ENCODE data around the gene LYPD6. TPM values are rescaled to one million over a fixed set of nuclear protein-coding genes. Genes with fewer than 3 reads are reported as not detected.

The LYPD6 gene
- total RNA-seq, 2 donors from 2014 or later = 5.2 to 8.4 TPM

- no peak overlapping the region for H3K27ac ChIP-seq
- DNase-seq = no peak
- H3K27me3 ChIP-seq = no peaks in the 10 kb centered on the region
- no peaks in the 10 kb centered on the region for H3K4me1 ChIP-seq
- intact Hi-C loops (cut with DNase I) = no loop called here
- H3K36me3 ChIP-seq = no peaks in the 10 kb centered on the region
- no peaks in the 10 kb centered on the region for H3K9me3 ChIP-seq
- no peak overlapping the region for H3K4me3 ChIP-seq
- H3K9ac ChIP-seq (ENCODE audit: low read depth in 2 of 2, low read length in 2 of 2) = no peak overlapping the region
- TF ChIP-seq, protein P1, sequence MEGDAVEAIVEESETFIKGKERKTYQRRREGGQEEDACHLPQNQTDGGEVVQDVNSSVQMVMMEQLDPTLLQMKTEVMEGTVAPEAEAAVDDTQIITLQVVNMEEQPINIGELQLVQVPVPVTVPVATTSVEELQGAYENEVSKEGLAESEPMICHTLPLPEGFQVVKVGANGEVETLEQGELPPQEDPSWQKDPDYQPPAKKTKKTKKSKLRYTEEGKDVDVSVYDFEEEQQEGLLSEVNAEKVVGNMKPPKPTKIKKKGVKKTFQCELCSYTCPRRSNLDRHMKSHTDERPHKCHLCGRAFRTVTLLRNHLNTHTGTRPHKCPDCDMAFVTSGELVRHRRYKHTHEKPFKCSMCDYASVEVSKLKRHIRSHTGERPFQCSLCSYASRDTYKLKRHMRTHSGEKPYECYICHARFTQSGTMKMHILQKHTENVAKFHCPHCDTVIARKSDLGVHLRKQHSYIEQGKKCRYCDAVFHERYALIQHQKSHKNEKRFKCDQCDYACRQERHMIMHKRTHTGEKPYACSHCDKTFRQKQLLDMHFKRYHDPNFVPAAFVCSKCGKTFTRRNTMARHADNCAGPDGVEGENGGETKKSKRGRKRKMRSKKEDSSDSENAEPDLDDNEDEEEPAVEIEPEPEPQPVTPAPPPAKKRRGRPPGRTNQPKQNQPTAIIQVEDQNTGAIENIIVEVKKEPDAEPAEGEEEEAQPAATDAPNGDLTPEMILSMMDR (IDR thresholded peaks at IDR 0.05) = no peak
Observed at GRCh38 chr2:149446748-149447147, 116.4 kb downstream of the LYPD6 start.

- Histone ChIP-seq H3K36me3 (no peaks in the 10 kb centered on the region), H3K4me3 (no peak overlapping the region), H3K9ac (ENCODE audit: low read depth in 2 of 2, low read length in 2 of 2) (no peak overlapping the region), H3K27me3 (no peaks in the 10 kb centered on the region), H3K27ac (no peak overlapping the region), H3K4me1 (no peaks in the 10 kb centered on the region), H3K9me3 (no peaks in the 10 kb centered on the region)
- TF ChIP-seq, protein P1 (IDR thresholded peaks at IDR 0.05) = no peak
- intact Hi-C loops (cut with DNase I) = no loop called here
- DNase-seq = no peak
Observed at GRCh38 chr2:149448315-149448714, 117.9 kb downstream of the LYPD6 start.

- H3K4me3 ChIP-seq = no peak overlapping the region
- intact Hi-C loops (cut with DNase I) = no loop called here
- TF ChIP-seq, protein P1 (IDR thresholded peaks at IDR 0.05) = no peak
- no peaks in the 10 kb centered on the region for H3K36me3 ChIP-seq
- H3K9ac ChIP-seq (ENCODE audit: low read depth in 2 of 2, low read length in 2 of 2) = no peak overlapping the region
- DNase-seq = no peak
- no peaks in the 10 kb centered on the region for H3K27me3 ChIP-seq
- H3K4me1 ChIP-seq = no peaks in the 10 kb centered on the region
- no peaks in the 10 kb centered on the region for H3K9me3 ChIP-seq
- no peak overlapping the region for H3K27ac ChIP-seq
Observed at GRCh38 chr2:149449017-149449416, 118.6 kb downstream of the LYPD6 start.

DNA sequence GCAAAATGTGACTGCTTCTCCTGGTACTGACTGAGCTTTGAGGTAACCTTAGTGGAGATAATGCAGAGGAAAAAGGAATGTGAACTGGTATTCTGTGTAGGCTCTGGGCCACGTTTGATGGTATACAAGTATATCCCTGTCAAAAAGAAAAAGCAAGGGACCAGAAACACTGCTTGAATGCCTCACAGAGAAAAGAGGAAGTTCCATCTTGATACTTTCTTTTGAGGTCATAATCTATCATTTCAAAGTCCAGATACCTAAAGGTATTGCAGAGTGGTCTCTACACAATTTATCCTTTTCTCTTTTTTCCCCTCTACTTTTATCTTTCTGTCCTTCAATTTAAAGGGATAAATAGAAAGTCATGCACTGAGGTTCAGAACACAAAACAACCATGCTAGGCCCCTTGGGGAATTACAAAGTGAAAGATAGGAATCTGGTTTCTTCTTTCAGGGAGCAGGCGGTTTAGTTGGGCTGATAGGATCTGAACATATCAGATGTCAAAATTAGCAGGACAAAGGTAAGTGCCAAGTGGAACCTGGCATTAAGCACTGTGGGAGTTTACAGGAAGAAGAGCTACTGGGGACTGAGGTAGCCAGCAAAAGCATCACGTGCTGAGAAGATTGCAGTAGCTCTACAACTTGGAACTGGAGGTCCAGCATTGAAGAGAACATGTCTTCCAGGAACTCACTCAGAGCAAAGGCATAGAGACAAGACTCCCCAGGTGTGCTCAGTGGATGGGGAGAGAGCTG lies 121.2 kb downstream of the LYPD6 start:
- no peak overlapping the region for H3K9ac ChIP-seq (ENCODE audit: low read depth in 2 of 2, low read length in 2 of 2)

GRCh38 chr2:149456285-149456684 lies 125.9 kb downstream of the LYPD6 start:
- intact Hi-C loops (cut with DNase I) = no loop called here
- no peak overlapping the region for H3K27ac ChIP-seq
- H3K27me3 ChIP-seq = no peaks in the 10 kb centered on the region
- H3K4me3 ChIP-seq = no peak overlapping the region
- H3K4me1 ChIP-seq = no peaks in the 10 kb centered on the region
- TF ChIP-seq, protein P1 (IDR thresholded peaks at IDR 0.05) = no peak
- no peaks in the 10 kb centered on the region for H3K9me3 ChIP-seq
- H3K9ac ChIP-seq (ENCODE audit: low read depth in 2 of 2, low read length in 2 of 2) = no peak overlapping the region
- DNase-seq = no peak
- H3K36me3 ChIP-seq = no peaks in the 10 kb centered on the region

More for the DNA sequence above, 121.2 kb downstream of the LYPD6 start:
- DNase-seq = no peak
- no peak overlapping the region for H3K27ac ChIP-seq
- H3K4me1 ChIP-seq = no peaks in the 10 kb centered on the region
- no peaks in the 10 kb centered on the region for H3K36me3 ChIP-seq
- no peaks in the 10 kb centered on the region for H3K27me3 ChIP-seq
- no peak overlapping the region for H3K4me3 ChIP-seq
- intact Hi-C loops (cut with DNase I) = no loop called here
- TF ChIP-seq, protein P1 (IDR thresholded peaks at IDR 0.05) = no peak
- no peaks in the 10 kb centered on the region for H3K9me3 ChIP-seq

Data from colonic mucosa (tissue), 4 donors.